Left renal cortex interstitium (tissue), 4 donors: ENCODE results near the gene STAT1. TPM values are rescaled to one million over a fixed set of nuclear protein-coding genes. Genes with fewer than 3 reads are reported as not detected.
A peak's percentile ranks its signal among the peaks of the same experiment; 100 is the strongest.
"Not testable (repeated sequence)": the region's sequence is repeated elsewhere in the genome, so short reads cannot be mapped to it uniquely, and the experiment has no call there.

Experiments used
- DNase-seq, 4 donors: peaks; one replicate each; pipeline ENCODE4 v3.0.0-alpha.2; 2013; ENCODE audit warnings: low read depth in 4 of 4, low spot score in 2 of 4, missing footprints in 1 of 4
- polyA plus RNA-seq, 4 donors: library from polyadenylated mRNA; unstranded; fragments of 120-200 nt; gene quantifications; one replicate each; pipeline ENCODE4 v1.2.1, GENCODE V29; 2013; ENCODE audit not compliant: insufficient read length in 4 of 4

Gene STAT1
- polyA plus RNA-seq, 4 donors: 129 to 141 (median 138) TPM

GRCh38 chr2:190965580-190966222 is 48.3 kb downstream of the STAT1 start:
- no peak for DNase-seq

GRCh38 chr2:190964170-190964795 is 49.7 kb downstream of the STAT1 start:
- DNase-seq: no peak

- no peak for DNase-seq
Observed at GRCh38 chr2:190963088-190963487, 50.9 kb downstream of the STAT1 start.

GRCh38 chr2:190961918-190962487 is 52.0 kb downstream of the STAT1 start:
- DNase-seq: no peak

GRCh38 chr2:190961117-190961516 is 52.9 kb downstream of the STAT1 start:
- not testable (repeated sequence) for DNase-seq

GRCh38 chr2:190959911-190960788 is 53.8 kb downstream of the STAT1 start:
- no peak for DNase-seq

GRCh38 chr2:190953257-190953656 is 60.7 kb downstream of the STAT1 start:
- no peak for DNase-seq

GRCh38 chr2:190950566-190950991 is 63.4 kb downstream of the STAT1 start:
- DNase-seq: no peak

- DNase-seq: no peak
Observed at GRCh38 chr2:190948671-190949070, 65.3 kb downstream of the STAT1 start.

GRCh38 chr2:190947711-190948251 is 66.2 kb downstream of the STAT1 start:
- peak in 1 of 4 donors; percentile 41 for DNase-seq

GRCh38 chr2:190947141-190947540 is 66.8 kb downstream of the STAT1 start:
- DNase-seq: no peak

- no peak for DNase-seq
Observed at GRCh38 chr2:190943706-190944105, 70.3 kb downstream of the STAT1 start.

GRCh38 chr2:190942697-190943096 is 71.3 kb downstream of the STAT1 start:
- no peak for DNase-seq

GRCh38 chr2:190941571-190941970 is 72.4 kb downstream of the STAT1 start:
- no peak for DNase-seq

GRCh38 chr2:190940454-190940853 is 73.5 kb downstream of the STAT1 start:
- no peak for DNase-seq

- DNase-seq: no peak
Observed at GRCh38 chr2:190938771-190939335, 75.1 kb downstream of the STAT1 start.

- DNase-seq: no peak
Observed at GRCh38 chr2:190935054-190935453, 78.9 kb downstream of the STAT1 start.

- DNase-seq: no peak
Observed at GRCh38 chr2:190933361-190933760, 80.6 kb downstream of the STAT1 start.

- DNase-seq: no peak
Observed at GRCh38 chr2:190932514-190932913, 81.5 kb downstream of the STAT1 start.

GRCh38 chr2:190930411-190930810 is 83.6 kb downstream of the STAT1 start:
- no peak for DNase-seq
